Skin of body (tissue), 2 donors: ENCODE results near the gene CUL5. TPM values are rescaled to one million over a fixed set of nuclear protein-coding genes. Genes with fewer than 3 reads are reported as not detected.
"Not testable (repeated sequence)": the region's sequence is repeated elsewhere in the genome, so short reads cannot be mapped to it uniquely, and the experiment has no call there.

Experiments
- DNase-seq: peaks from one replicate; lab custom pipeline; 2025; lab: John Stamatoyannopoulos, UW
- total RNA-seq: library from RNA; depleted of rRNA; stranded (reverse); fragments of >200 nt; gene quantifications from one replicate; pipeline ENCODE4 v1.2.3, GENCODE V29; 2014

The CUL5 gene
- total RNA-seq, 1 donor from 2014 or later = 34.5 TPM

DNA sequence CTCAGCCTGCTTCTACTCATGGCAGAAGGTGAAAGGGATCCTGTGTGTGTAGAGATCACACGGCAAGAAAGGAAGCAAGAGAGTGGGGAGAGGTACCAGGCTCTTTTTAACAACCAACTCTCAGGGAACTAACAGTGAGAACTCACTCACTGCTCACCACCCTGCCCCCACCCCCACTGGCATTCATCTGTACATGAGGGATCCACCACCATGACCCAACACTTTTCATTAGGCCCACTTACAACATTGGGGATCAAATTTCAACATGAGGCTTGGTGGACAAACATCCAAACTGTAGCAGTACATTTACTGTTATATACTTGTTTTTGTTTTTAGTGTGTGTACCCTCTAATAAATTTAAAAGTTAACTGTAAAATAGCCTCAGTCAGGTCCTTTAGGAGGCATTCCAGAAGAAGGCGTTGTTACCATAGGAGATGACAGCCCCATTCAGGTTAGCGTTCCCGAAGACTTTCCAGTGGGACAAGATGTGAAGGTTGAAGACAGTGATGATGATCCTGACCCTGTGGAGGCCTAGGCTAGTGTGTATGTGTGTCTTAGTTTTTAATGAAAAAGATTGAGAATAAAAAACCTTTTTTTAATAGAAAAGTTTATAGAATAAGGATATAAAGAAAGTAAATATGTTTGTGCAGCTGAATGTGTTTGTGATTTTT is 11.3 kb downstream of the CUL5 start:
- DNase-seq = no peak

DNA sequence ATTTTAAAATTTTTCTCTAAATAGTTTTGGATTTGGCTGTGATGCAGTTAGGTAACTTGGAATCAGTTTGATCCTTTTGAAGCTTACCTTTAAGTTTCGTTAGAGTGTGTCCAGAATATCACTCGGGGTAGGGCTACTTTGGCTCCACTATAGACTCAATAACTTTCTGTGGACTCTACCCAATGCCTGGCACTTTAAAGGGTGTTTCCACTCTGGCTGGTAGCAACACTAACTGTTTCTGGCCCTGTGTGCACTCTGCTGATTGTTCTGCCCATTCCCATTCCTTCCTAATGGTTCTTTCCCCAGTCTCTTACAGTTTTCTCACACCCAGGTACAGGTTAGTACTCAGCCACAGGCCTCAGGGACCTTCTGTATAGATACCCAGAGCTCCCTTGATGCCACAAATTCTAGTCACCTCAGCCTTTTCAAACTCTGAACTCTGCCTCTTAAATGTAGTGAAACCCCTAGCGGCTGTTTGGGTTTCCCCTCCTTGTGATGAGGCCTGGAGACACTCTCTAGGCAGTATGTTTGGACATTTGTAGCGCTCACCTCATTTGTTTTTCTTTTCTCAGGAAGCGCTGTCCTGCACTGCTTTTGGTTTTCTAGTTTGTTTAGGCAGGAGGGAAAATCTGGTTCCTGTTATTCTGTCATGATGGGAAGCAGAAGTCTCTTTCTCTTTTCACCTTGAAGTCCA is 16.8 kb downstream of the CUL5 start:
- no peak for DNase-seq

DNA sequence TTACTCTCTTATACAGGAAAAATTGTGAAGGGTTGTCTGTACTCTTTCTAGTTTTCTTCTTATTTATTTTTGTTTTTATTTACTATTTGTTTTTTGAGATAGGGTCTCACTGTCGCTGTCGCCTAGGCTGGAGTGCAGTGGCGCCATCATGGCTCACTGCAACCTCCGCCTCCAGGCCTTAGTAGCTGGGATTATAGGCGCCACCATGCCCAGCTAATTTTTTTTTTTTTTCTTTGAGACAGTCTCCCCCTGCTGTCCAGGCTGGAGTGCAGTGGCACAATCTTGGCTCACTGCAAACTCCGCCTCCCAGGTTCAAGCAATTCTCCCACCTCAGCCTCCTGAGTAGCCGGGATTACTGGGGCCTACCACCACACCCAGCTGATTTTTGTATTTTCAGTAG is 18.4 kb downstream of the CUL5 start:
- no peak for DNase-seq

DNA sequence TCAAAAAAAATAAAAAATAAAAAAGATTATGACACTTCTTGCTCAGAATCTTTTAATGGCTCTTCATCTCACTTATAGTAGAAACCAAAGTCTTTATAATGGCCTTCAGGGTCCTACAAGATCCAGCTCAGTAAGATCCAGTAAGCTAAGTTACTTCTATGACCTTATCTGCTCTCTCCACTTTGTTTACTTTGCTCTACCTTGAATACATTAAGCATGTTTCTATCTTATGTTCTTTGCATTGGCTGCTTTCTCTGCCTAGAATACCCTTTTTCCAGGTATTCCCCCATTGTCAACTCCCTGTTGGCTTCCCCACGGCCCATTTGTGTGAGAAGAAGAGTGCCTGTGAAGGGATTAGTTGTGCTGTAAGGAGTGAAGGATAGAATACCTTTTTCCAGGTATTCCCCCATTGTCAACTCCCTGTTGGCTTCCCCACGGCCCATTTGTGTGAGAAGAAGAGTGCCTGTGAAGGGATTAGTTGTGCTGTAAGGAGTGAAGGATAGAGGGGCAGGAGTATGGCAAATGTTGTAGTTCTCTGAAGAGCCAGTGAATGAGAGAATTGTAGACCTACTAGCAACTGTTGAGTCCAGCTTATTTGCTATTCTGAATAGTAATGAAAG is 20.2 kb downstream of the CUL5 start:
- DNase-seq = not testable (repeated sequence)

DNA sequence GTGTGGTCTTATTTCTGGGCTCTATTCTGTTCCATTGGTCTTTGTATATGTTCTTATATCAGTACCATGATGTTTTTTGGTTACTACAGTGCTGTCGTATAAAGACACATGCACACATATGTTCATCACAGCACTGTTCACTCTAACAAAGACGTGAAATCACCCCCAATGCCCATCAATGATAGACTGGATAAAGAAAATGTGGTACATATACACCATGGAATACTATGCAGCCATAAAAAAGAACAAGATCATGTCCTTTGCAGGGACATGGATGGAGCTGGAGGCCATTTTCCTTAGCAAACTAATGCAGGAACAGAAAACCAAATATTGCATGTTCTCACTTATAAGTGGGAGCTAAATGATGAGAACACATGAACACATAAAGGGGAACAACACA is 22.9 kb downstream of the CUL5 start:
- not testable (repeated sequence) for DNase-seq

DNA sequence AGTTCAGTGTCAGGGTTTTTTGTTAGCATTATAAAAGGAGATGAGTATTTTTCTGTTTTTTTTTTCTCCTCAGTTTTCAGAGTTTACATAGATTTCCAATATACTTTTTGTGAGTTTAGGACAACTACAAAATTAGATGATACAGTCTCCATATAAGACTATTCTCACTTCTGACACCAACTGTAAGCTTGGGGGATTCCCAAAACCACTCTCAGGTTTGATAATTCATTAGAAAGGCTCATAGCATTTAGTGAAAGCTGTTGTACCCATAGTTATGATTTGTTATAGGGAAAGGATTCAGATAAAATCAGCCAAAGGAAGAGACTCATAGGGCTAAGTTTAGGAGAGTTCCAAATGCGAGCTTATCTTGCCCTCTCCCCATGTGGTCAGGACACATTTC is 24.1 kb downstream of the CUL5 start:
- DNase-seq = no peak

DNA sequence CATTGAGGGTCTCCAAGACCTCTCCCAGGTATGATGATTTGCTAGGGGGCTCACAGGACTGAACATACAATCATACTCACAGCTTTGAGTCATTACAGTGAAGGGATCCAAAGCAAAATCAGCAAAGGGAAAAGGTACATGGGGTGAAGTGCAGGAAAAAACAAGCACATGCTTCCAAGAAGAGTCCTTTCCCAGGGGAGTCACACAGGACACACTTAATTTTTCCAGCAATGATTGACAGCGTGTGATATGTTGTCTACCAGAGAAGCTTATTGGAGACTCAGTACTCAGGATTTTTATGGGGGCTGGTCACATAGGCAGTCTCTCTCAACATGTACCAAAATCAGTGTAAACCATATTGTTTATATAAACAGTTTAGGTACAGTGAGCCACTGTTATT is 25.3 kb downstream of the CUL5 start:
- DNase-seq = no peak

DNA sequence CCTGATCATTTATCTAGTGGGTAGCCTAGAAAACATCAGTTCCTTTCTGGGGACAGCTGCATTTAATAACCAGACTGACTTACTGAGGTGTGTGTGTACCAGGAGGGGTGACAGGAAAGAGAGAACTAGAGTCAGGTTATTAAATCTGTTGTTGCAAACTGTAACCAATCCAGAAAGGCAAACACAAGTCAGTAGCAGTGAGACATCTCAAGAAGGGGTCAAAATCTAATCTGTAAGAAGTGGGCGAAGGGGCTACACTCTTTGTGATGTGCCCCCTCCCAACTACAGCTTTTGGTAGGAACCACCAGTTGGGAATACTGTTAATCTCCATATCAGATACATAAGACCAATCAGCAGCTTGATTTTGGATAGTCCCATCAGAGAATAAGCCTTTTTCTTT is 26.3 kb downstream of the CUL5 start:
- no peak for DNase-seq

DNA sequence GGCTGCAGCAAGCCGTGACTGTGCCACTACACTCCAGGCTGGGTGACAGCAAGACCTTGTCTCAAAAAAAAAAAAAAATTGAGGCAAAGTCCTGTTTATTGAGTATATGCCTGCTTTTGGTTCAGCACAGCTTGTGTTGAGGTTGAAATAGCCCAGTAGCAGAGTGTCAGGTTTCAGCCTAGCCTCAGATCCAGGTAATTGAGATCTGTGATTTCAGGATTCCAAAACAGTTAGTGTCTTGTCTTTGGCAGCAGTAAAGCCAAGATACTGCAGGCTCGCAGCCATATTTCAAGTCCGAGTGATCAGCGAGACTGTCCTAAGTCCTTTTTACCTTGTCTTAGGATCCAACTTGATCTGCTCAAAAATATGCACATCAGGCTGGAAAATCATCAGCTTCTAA is 27.0 kb downstream of the CUL5 start:
- no peak for DNase-seq

DNA sequence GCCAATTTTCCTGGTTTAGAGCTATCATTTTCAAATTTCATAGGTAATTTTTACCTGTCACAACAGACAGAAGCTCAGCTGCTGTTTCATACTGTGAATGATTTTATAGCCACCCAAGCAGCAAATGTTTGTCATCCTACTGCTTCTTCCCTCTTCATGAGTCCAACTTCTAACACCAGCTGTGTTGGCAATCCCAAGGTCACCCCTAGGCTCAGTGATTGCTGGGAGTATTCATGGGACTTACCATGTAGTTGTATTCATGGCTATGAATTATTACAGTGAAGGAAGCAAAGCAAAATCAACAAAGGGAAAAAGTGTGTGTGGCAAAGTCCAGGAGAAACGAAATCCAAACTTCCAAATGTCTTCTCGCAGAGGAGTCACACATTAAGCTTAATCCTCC is 28.5 kb downstream of the CUL5 start:
- DNase-seq = no peak

DNA sequence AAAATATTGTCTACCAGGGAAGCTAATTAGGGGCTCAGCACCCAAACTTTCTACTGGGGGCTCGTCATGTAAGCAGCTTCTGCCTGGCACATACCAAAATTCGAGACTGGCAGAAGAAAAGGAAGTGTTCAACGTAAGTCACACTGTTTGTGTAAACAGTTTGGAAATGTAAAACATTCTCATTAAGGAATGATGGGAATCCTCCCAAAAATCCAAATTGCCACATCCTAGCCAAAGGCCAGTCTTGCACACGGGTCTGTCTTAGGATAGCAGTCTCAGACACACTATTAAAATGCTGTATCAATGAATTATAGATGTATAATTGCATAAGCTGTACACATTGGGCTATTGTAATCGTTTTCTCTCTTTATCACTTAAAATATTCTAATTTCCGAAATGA is 28.9 kb downstream of the CUL5 start:
- no peak for DNase-seq

DNA sequence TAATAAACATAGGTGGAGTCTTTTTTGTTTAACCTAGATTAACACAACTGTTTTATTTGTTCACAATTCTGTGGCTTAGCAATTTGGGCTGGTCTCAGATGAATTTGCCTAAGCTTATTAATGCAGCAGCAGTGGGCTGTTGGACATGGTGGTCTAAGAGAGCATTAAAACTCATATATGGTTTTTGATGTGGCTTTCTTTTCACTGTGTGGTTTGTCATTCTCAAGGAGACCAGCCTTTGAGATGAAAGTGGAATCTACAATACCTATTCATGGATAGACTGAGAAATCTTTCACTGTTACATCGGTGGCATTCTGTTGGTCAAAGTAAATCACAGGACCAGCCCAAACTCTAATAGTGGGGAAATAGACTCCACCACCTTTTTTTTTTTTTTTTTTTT is 39.6 kb downstream of the CUL5 start:
- DNase-seq = no peak

DNA sequence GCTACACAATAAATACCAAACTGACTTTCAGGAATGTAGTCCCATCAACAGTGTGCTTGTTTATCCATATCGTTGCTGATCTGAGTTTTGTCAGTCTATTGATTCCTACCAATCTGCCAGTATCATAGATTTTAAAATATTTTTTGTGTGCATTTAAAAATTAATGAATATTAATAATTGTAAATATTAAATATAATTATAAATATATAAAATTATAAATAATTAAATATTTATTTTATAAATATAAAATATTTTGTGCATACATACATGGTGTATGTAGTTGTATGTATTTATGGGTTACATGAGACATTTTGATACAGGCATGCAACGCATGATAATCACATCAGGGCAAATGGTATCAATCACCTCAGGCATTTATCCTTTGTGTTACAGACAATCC is 53.6 kb downstream of the CUL5 start:
- no peak for DNase-seq

DNA sequence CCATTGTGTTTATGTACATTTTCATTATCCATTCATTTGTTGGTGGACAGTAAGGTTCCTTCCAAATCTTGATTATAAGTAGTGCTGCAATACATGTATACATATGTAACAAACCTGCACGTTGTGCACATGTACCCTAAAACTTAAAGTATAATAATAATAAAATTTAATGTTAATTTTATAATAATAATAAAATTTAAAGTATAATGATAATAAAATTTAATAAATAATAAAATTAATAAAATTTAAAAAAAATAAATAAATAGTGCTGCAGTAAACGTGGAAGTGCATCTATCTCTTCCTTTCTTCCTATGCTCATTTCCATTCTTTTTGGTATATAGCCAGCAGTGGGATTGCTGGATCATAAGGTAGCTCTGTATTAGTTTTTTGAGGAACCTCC is 54.7 kb downstream of the CUL5 start:
- no peak for DNase-seq

DNA sequence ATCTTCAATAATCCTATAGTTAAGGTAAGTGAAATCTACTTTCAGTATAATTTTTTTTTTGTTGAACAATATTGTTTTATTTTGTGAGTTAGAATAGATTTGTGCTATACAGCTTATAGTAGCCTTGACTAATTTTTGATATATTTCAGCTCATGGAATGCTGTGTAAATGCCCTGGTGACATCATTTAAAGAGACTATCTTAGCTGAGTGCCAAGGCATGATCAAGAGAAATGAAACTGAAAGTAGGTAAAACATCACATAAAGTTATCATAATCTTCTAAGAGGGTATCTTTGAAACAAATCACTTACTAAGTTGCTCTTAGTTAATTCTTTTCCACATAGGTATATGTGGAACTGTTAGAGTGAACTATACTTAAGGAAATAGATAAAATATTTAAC is 61.2 kb downstream of the CUL5 start:
- DNase-seq = no peak

DNA sequence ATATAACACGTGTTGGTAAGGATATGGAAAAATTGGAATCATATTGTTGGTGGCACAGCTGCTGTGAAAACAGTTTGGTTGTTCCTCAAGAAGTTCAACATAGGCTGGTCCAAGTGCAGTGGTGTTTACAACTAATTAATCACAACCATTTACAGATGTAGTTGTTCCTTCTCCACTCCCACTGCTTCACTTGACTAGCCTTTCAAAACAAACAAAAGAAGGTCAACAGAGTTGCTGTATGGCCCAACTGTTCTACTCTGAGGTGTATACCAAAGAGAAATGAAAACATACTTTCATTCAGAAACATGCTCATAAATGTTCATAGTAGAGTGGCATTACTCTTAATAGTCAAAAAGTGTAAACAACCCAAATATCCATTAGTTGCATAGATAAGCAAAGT is 76.1 kb downstream of the CUL5 start:
- no peak for DNase-seq

DNA sequence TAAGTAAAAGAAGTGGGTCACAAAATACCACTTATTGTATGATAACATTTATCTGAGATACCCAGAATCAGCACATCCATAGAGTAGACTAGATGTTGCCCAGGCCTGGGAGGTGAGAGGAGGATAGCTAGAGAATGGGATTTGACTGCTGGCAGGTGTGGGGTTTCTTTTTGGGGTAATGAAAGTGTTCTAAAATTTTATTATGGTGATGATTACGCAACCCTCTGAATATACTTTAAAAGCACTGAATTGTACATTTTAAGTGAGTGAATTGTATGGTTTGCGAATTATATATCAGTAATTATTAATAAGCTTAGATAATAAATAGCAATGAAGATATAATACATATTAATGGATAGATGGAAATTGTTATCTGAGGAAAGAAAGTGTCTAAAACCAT is 77.0 kb downstream of the CUL5 start:
- no peak for DNase-seq

DNA sequence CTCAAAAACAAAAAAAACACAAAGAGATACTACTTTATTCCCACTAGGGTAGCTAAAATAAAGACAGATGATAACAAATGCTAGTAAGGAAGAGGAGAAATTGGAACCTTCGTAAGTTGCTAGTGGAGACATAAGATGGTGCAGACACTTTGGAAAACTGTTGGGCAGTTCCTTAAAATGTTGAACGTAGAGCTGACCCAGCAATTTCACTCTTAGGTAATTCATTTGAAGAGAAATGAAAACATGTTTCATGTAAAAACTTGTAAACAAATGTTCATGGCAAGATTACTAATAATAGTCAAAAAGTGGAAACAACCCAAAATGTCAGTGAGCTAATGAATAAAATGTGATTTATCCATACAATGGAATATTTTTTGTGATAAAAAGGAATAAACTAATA is 83.4 kb downstream of the CUL5 start:
- DNase-seq = no peak

DNA sequence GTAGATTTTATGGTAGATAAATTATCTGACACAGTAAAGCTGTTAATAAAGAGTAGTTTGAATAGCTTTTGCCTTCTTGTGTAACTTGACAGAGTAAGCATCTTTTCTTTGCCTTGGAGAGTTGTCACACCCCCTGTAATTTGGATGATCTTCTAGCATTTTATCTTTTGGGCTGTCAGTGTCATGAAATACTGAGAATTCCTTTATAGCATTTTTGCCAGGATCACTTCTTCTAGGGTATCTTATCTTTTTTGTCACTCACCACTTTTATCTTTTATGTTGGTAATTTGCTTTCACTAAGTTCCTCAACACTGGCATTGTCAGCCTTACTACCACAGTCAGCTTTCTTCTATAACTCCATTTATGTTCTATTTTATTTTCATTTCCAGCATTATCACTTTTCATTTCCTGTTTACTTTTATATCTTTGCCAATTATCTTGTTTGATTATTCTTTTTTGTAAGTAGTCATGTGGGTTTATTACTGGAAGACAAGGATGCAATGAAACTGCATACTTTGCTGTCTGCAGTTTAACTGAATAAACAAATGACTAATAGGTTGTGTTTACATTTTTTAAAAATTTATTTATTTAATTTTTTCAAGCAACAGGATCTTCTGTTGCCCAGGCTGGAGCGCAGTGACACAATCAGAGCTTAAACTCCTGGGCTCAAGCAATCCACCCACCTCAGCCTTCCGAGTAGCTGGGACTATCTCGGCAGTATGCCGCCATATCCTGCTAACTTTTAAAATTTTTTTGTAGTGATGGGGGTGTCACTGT is 84.6 kb downstream of the CUL5 start:
- DNase-seq = no peak

DNA sequence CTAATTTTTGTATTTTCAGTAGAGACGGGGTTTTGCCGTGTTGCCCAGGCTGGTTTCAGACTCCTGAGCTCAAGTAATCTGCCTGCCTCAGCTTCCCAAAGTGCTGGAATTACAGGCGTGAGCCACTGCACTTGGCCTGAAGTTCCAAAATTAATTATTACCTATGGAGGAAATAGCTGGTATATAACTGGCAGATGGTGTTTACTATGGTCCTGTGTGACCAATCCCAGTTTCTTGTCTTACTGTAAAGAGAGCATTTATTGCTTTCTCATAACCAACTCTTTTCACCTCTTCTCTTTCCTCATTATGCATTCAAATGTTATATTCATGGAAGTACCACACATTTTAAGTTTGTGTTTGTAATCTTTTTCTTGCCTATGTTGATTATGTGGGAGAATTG is 88.5 kb downstream of the CUL5 start:
- DNase-seq = no peak

DNA sequence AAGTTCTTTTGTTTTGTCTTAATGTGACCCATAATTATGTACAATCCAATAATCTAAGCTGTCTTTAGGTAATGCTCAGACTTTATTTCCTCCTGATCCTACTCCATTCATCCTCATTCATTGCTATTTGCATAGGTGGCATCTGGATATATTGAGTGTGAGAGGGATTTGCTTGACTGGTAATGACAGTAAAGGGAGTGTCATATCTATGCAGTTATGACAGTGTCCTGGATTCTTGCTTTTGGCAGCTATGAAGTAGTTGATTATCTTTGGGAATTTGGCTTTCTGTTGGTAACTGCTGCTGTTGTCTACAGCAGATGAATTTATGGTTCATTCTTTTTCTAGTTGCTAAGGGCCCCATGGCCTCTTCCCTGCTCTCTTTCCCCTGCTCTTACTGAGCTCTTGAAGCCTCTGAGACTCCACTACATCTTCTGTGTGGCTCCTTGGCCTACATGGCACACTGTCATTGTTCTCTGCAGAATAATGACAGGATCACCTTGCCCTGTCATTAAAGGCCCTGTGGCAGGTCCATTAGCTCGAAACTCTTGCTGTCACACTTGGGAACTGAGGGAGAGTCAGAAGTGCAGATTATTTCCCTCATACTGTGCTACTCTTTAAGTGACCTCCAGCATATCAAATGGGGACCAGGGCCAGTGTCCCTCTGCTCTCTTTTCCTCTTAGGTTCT is 92.5 kb downstream of the CUL5 start:
- no peak for DNase-seq

DNA sequence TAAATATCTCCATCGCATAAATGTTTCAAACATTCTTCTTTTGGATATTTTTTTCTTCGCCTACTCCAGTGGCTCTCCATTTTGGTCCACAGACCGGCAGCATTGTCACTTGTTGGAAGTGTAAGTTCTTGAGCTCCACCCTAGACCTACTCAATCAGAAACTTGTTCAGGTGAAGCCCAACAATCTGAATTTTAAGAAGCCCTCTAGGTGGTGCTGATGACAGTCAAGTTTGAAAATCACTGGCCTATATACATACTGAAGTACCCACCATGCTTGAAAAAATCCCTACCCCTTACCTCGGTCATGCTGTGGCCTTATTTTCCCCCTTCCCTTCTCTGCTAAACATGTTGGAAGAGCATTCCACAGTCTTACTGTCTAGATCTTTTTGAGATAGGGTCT is 102.4 kb downstream of the CUL5 start:
- DNase-seq = no peak
